ENCODE measurements around the gene HLA-DMB. TPM values are rescaled to one million over a fixed set of nuclear protein-coding genes. Genes with fewer than 3 reads are reported as not detected.

The HLA-DMB gene
- total and polyA plus RNA-seq, 5 experiments from 2014 or later, result 10.8 to 23.5 (median 22.5) TPM

- no peaks in the 10 kb centered on the region for H3K27me3 Mint-ChIP-seq
- DNase-seq, result no peak
- ATAC-seq, result no peak
- H3K27ac Mint-ChIP-seq, result peak overlapping the region in 2 of 10 donors; percentile 20 to 61
- POLR2A ChIA-PET, result interaction anchor here (1.4 to 14.1 kb wide), 3 partner anchors 9 to 44 kb away, joined by 6 to 510 read pairs (median 30); partner anchors contain the start of genes BRD2, HLA-DMA and HLA-DMB
- no peak overlapping the region for H3K4me3 Mint-ChIP-seq
- no peaks in the 10 kb centered on the region for H3K9me3 Mint-ChIP-seq
- peaks cover 3 to 47% (median 5%) of the 10 kb centered on the region in 4 donors for H3K4me1 Mint-ChIP-seq
- peaks cover 0 to 9% (median 2%) of the 10 kb centered on the region in 3 donors for H3K36me3 Mint-ChIP-seq
Observed at GRCh38 chr6:32932132-32932868, 8.5 kb downstream of the HLA-DMB start.

DNA sequence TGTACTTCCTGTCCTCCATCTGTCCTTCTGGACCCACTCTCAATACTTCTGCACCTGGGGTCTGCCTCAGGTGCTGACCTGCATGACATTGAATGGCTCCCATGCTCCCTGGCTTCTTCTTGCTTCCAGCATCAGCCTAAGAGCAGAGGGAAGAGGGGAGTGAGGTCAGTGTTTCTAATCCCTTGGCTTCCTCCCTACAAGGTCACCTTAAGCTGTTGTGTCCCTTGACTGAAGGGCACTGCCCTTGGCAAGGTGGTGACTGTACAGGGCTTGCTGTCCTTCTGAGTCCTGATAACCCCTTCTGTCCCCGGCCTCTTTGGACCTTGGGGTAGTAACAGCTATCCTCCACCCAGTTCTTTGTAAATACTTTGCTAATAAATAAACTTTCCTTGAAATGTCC lies 9.6 kb downstream of the HLA-DMB start:
- ATAC-seq, result no peak
- Mint-ChIP-seq H3K4me1 (peaks cover 3 to 37% (median 5%) of the 10 kb centered on the region in 4 donors), H3K4me3 (no peak overlapping the region), H3K27ac (peak overlapping the region in 1 of 10 donors; percentile 19), H3K27me3 (no peaks in the 10 kb centered on the region), H3K9me3 (no peaks in the 10 kb centered on the region), H3K36me3 (no peaks in the 10 kb centered on the region)
- DNase-seq, result no peak
- POLR2A ChIA-PET, result interaction anchor here (1.4 kb wide), 1 partner anchor 10 kb away, joined by 6 read pairs; the partner anchor contains the start of gene HLA-DMB

DNA sequence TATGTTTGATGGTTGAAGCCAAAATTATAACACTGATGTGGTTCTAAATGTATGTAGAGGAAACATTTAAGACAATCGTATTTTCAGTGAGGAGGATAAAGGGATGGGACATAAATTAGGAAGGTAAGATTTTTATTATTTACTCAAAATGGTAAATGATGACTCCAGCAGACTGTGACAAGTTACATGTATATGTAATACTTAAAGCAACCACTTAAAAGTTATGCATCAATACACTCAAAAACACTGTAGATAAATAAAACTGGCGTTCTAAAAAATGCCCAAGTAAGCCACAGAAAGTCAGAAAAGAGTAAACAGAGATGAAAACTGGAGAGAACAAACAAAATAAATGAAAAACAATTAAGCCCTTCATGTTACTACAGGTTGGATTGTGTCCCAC lies 18.7 kb downstream of the HLA-DMB start:
- POLR2A ChIA-PET, result no interaction called here
- H3K4me1 Mint-ChIP-seq, result peaks cover 0 to 25% (median 0%) of the 10 kb centered on the region in 4 donors
- no peak for ATAC-seq
- H3K27me3 Mint-ChIP-seq, result peaks cover 0 to 5% (median 1%) of the 10 kb centered on the region in 5 donors
- H3K4me3 Mint-ChIP-seq, result peak overlapping the region in 1 of 10 donors; percentile 25
- H3K9me3 Mint-ChIP-seq, result no peaks in the 10 kb centered on the region
- no peak for DNase-seq
- no peaks in the 10 kb centered on the region for H3K36me3 Mint-ChIP-seq
- H3K27ac Mint-ChIP-seq, result peak overlapping the region in 1 of 10 donors; percentile 37

GRCh38 chr6:32920715-32921114 lies 20.1 kb downstream of the HLA-DMB start:
- no peak for DNase-seq
- H3K36me3 Mint-ChIP-seq, result no peaks in the 10 kb centered on the region
- no peaks in the 10 kb centered on the region for H3K9me3 Mint-ChIP-seq
- peak overlapping the region in 1 of 10 donors; percentile 54 for H3K27ac Mint-ChIP-seq
- peak overlapping the region in 1 of 10 donors; percentile 37 for H3K4me3 Mint-ChIP-seq
- peaks cover 0 to 5% (median 1%) of the 10 kb centered on the region in 5 donors for H3K27me3 Mint-ChIP-seq
- ATAC-seq, result no peak
- POLR2A ChIA-PET, result interaction anchor here (0.6 kb wide), 1 partner anchor 316 kb away, joined by 3 read pairs; no protein-coding TSS in a partner anchor
- peaks cover 0 to 38% (median 0%) of the 10 kb centered on the region in 4 donors for H3K4me1 Mint-ChIP-seq

GRCh38 chr6:32912951-32913350 lies 27.9 kb downstream of the HLA-DMB start:
- Mint-ChIP-seq H3K4me3 (no peak overlapping the region), H3K4me1 (peaks cover 0 to 17% (median 0%) of the 10 kb centered on the region in 4 donors), H3K27ac (no peak overlapping the region), H3K27me3 (peaks cover 0 to 22% (median 8%) of the 10 kb centered on the region in 5 donors), H3K36me3 (no peaks in the 10 kb centered on the region), H3K9me3 (no peaks in the 10 kb centered on the region)
- ATAC-seq, result no peak
- no peak for DNase-seq
- POLR2A ChIA-PET, result interaction anchor here (0.9 to 1.6 kb wide), 4 partner anchors 8 to 58 kb away, joined by 3 to 5 read pairs (median 3); no protein-coding TSS in a partner anchor

- Mint-ChIP-seq H3K27me3 (peaks cover 0 to 16% (median 5%) of the 10 kb centered on the region in 5 donors), H3K36me3 (no peaks in the 10 kb centered on the region), H3K9me3 (no peaks in the 10 kb centered on the region), H3K27ac (no peak overlapping the region), H3K4me3 (no peak overlapping the region), H3K4me1 (no peaks in the 10 kb centered on the region)
- ATAC-seq (no peak), DNase-seq (no peak)
- POLR2A ChIA-PET, result no interaction called here
Observed at GRCh38 chr6:32908897-32909296, 31.9 kb downstream of the HLA-DMB start.

GRCh38 chr6:32906539-32906938 lies 34.3 kb downstream of the HLA-DMB start:
- Mint-ChIP-seq H3K36me3 (peaks cover 0 to 3% (median 0%) of the 10 kb centered on the region in 3 donors), H3K27ac (no peak overlapping the region), H3K27me3 (peaks cover 0 to 5% (median 2%) of the 10 kb centered on the region in 5 donors), H3K9me3 (no peaks in the 10 kb centered on the region), H3K4me3 (no peak overlapping the region), H3K4me1 (no peaks in the 10 kb centered on the region)
- POLR2A ChIA-PET, result no interaction called here
- DNase-seq (no peak), ATAC-seq (no peak)

DNA sequence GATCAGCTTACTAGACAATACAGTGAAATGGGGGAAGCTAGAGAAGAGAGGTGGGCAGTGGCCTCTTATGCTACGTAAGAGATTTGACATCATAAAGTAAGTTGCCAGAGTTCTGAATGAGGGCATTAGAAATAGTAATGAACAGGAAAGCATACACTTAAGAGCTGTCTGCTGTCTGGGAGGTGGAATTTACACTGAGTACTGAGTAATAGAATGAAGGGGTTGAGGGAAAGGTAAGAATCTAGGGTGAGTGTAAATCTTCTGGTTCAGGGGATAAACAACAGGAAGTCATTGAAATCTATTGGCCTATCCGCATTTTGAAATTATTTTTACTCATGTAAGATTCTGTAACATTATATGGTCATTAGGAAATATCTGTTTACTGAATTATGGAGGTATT lies 35.8 kb downstream of the HLA-DMB start:
- DNase-seq (no peak), ATAC-seq (no peak)
- peaks cover 0 to 11% (median 6%) of the 10 kb centered on the region in 3 donors for H3K36me3 Mint-ChIP-seq
- no peak overlapping the region for H3K4me3 Mint-ChIP-seq
- H3K4me1 Mint-ChIP-seq, result no peaks in the 10 kb centered on the region
- H3K27me3 Mint-ChIP-seq, result no peaks in the 10 kb centered on the region
- POLR2A ChIA-PET, result interaction anchor here (0.9 to 2.5 kb wide), 3 partner anchors 8 to 67 kb away, joined by 3 to 13 read pairs (median 5); no protein-coding TSS in a partner anchor
- no peaks in the 10 kb centered on the region for H3K9me3 Mint-ChIP-seq
- peak overlapping the region in 1 of 10 donors; percentile 21 for H3K27ac Mint-ChIP-seq

DNA sequence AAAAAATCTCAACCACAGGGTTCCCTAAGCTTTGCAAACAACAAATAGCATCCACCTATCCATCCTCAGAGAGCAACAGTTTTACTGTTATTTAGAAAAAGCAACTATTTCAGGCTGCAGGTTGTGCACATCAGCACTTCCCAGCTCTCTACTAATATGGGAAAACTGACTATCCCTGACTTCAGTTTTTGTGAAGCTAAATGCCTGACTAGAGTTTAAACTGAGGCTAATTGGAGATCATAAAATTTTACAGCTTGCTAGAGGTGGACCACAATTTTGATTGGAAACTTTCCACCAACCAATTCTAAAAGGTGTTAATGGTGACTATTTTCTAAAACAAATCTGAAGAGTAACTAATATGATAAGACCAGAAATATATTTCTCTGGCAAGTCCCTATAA lies 36.9 kb downstream of the HLA-DMB start:
- peaks cover 0 to 11% (median 6%) of the 10 kb centered on the region in 3 donors for H3K36me3 Mint-ChIP-seq
- no peaks in the 10 kb centered on the region for H3K9me3 Mint-ChIP-seq
- no peak overlapping the region for H3K4me3 Mint-ChIP-seq
- no peak for ATAC-seq
- DNase-seq, result no peak
- POLR2A ChIA-PET, result interaction anchor here (0.9 to 2.5 kb wide), 2 partner anchors 9 to 10 kb away, joined by 3 to 13 read pairs; no protein-coding TSS in a partner anchor
- no peaks in the 10 kb centered on the region for H3K4me1 Mint-ChIP-seq
- no peaks in the 10 kb centered on the region for H3K27me3 Mint-ChIP-seq
- H3K27ac Mint-ChIP-seq, result peak overlapping the region in 1 of 10 donors; percentile 32

DNA sequence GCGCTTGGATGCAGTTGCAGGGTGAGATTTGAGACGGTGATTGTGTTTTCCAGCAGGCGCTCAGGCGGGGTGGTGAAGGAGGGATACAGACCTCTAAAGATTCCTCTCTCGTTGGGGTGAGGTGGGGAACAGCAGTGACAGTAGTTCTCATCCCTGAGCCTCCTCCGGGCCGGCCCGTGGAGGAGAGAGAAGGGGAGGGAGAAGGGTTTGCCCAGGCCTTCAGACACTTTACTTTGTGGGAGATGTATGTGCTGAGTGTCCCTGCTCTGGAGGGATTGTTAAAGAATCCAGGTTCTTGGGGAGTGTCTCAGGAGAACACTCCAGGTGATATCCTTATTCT lies 45.9 kb downstream of the HLA-DMB start:
- no peak for DNase-seq
- Mint-ChIP-seq H3K4me3 (peak overlapping the region; percentile 97 to 100 (median 99)), H3K27me3 (no peaks in the 10 kb centered on the region), H3K36me3 (peaks cover 0 to 5% (median 0%) of the 10 kb centered on the region in 3 donors), H3K9me3 (no peaks in the 10 kb centered on the region), H3K4me1 (peaks cover 21 to 56% (median 44%) of the 10 kb centered on the region in 4 donors), H3K27ac (peak overlapping the region; percentile 93 to 98 (median 97))
- POLR2A ChIA-PET, result interaction anchor here (0.5 to 7.3 kb wide), 19 partner anchors 8 to 541 kb away, joined by 3 to 137 read pairs (median 5); partner anchors contain the start of genes BRD2, HLA-DMA, PSMB8 and PSMB9
- peak; percentile 8 to 11 for ATAC-seq

DNA sequence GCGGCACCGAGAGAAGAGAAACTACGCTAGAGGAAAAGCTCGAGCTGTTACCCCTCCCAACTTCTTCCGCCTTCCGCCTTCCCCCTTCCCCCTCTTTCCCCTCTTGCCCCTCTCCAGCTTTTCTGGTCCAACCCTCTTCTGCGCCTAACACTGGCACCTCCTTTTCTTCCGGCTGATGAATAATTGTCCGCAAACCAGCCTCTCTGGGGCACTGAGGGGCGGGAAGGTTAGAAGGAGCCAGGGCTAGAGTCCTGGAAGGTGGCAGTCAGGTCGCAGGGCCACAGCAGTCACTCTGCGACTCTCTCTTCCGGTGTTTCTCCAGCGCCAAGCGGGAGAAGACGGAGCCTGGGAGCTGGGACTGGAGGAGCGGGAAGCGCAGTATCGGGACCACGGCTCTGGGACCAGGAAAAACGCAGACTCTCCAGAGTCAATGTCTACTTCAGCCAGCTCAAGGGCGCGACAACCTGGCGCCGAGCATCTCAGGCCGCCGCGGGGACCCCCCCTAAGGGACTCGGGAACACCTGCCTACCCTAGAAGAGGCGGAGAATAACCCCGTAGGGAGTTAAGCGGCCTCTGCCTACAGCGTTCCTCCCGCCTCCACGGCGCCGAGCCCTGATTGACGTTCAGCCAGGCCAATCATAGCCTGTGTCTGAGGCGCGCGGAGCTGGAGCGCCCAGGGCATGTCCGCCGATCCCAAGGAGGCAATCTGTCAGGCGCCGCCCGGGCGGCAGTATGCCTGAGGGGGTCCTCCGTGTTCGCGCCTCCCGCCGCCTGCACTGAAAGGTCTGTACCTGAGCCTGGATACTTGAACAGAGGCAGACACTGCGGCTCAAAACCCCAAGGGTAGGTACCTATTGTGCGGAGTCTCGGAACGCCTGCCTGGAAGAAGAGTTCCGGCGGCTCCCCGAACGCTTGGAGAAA lies 46.5 kb downstream of the HLA-DMB start:
- peaks cover 0 to 5% (median 0%) of the 10 kb centered on the region in 3 donors for H3K36me3 Mint-ChIP-seq
- DNase-seq (peak; percentile 90 to 98 (median 94)), ATAC-seq (peak; percentile 97 to 98)
- peak overlapping the region; percentile 93 to 98 (median 97) for H3K27ac Mint-ChIP-seq
- H3K27me3 Mint-ChIP-seq, result no peaks in the 10 kb centered on the region
- H3K4me3 Mint-ChIP-seq, result peak overlapping the region; percentile 97 to 100 (median 99)
- H3K9me3 Mint-ChIP-seq, result no peaks in the 10 kb centered on the region
- H3K4me1 Mint-ChIP-seq, result peaks cover 21 to 56% (median 44%) of the 10 kb centered on the region in 4 donors
- POLR2A ChIA-PET, result interaction anchor here (0.5 to 7.3 kb wide), 23 partner anchors 8 to 541 kb away, joined by 3 to 137 read pairs (median 5); partner anchors contain the start of genes BRD2, HLA-DMA, PSMB8 and PSMB9

DNA sequence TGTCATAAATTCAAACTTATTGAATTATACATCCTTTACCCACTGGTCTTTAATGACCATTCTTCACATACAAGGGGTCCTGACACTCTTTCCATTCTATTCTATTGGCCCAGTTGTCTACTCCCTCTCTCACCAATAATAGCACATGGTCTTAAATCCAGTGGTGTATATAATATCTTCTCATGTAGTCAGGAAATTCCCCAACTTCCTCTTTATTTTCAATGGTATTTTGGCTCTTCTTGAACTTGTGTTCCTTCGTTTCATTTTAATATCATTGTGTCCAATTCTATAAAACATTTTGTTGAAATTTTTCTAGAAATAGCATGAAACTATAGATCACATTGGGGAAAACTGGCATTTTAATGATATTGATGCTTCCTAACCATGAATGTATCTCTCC lies 50.0 kb downstream of the HLA-DMB start:
- Mint-ChIP-seq H3K4me1 (peaks cover 14 to 34% (median 23%) of the 10 kb centered on the region in 4 donors), H3K27ac (no peak overlapping the region), H3K4me3 (no peak overlapping the region), H3K27me3 (no peaks in the 10 kb centered on the region), H3K36me3 (no peaks in the 10 kb centered on the region), H3K9me3 (no peaks in the 10 kb centered on the region)
- ATAC-seq, result no peak
- DNase-seq, result no peak
- POLR2A ChIA-PET, result no interaction called here

Data from naive thymus-derived CD8-positive, alpha-beta T cell (primary cell).